ENCODE results near the gene KLK5.

Gene KLK5

GRCh38 chr19:50952910-50953309 lies at the start of gene KLK5:
TSS of gene KLK5 (minus strand) at chr19:50953038. CDS start at chr19:50952657, 381 bp downstream.
- no peak for TF ChIP-seq CTCF (IDR thresholded peaks at IDR 0.05; ENCODE audit: low read depth, low read length)
- no peak within 1 kb of the TSS for H3K4me3 ChIP-seq (ENCODE audit: low read depth, low read length)

- TF ChIP-seq CTCF (IDR thresholded peaks at IDR 0.05; ENCODE audit: low read depth, low read length): no peak
- no peak overlapping the region for H3K4me3 ChIP-seq (ENCODE audit: low read depth, low read length)
Observed at GRCh38 chr19:51002089-51002532, 49.3 kb upstream of the KLK5 start.

GRCh38 chr19:51001515-51001914 lies 48.7 kb upstream of the KLK5 start, which contains the start of gene KLK8:
TSS of gene KLK8 (minus strand) at chr19:51001604. CDS start at chr19:51001167, 437 bp downstream.
- H3K4me3 ChIP-seq (ENCODE audit: low read depth, low read length): no peak within 1 kb of the TSS
- TF ChIP-seq CTCF (IDR thresholded peaks at IDR 0.05; ENCODE audit: low read depth, low read length): no peak

- TF ChIP-seq CTCF (IDR thresholded peaks at IDR 0.05; ENCODE audit: low read depth, low read length): no peak
- no peak overlapping the region for H3K4me3 ChIP-seq (ENCODE audit: low read depth, low read length)
Observed at GRCh38 chr19:51000981-51001380, 48.1 kb upstream of the KLK5 start.

GRCh38 chr19:51000426-51000825 lies 47.6 kb upstream of the KLK5 start:
- no peak for TF ChIP-seq CTCF (IDR thresholded peaks at IDR 0.05; ENCODE audit: low read depth, low read length)
- H3K4me3 ChIP-seq (ENCODE audit: low read depth, low read length): no peak overlapping the region

- TF ChIP-seq CTCF (IDR thresholded peaks at IDR 0.05; ENCODE audit: low read depth, low read length): no peak
- no peak overlapping the region for H3K4me3 ChIP-seq (ENCODE audit: low read depth, low read length)
Observed at GRCh38 chr19:50998686-50999085, 45.8 kb upstream of the KLK5 start.

- TF ChIP-seq CTCF (IDR thresholded peaks at IDR 0.05; ENCODE audit: low read depth, low read length): no peak
- H3K4me3 ChIP-seq (ENCODE audit: low read depth, low read length): no peak overlapping the region
Observed at GRCh38 chr19:50998061-50998460, 45.2 kb upstream of the KLK5 start.

All from WI38 (cell line).